ENCODE measurements around the gene PAN2. TPM values are rescaled to one million over a fixed set of nuclear protein-coding genes. Genes with fewer than 3 reads are reported as not detected.

The PAN2 gene
- total RNA-seq, 3 donors from 2014 or later, result 44.3 to 84.4 (median 54.1) TPM

DNA sequence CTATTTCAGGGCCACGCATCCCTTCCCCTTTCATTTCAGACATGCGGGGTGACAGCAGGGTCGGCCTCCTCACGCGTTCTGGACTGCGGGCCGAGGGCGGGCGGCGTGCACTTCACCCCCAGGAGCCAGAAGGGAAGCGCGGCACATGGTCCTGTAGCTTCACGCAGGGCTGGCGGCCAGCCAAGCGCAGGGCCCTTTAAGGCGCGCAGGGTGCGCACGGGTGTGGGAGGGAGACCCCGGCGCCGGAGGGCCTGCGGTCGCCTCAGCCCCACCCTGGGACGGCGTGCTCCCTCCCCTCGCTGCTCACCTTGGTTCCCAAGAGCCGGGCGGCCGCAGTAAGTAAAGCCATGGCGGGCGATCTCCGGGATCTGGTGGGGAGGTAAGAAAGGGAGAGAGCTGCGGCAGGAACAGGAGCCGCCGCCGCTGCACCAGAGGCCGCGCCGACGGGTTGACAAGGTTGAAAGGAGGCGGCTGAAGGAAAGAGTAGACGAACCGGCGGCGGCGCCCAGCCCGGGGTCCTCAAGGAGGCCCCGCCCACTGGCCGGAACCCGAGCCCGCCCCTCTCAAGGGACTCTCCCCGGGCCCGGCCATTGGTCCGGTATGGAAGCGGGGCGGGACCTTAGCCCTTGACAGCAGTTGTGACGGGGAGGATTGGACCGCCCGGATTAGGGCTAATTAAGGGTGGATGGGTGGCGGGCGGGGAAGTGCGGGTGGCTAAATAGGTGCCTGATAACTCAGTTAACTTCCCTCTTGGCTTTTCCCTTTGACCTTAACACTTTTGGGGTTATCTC is 33.8 kb downstream of the PAN2 start, which contains the start of gene CS:
Gene CS (minus strand): TSS at position 478 of the 791 bp plus-strand sequence. CDS start 129 bp downstream, at position 349.
- no peaks in the 10 kb centered on the region for H3K36me3 ChIP-seq
- no peaks in the 10 kb centered on the region for H3K27me3 ChIP-seq
- peak; percentile 99 for DNase-seq (ENCODE audit: low spot score in 2 of 2)
- peak within 1 kb of the TSS; percentile 96 to 98 for H3K27ac ChIP-seq
- H3K4me1 ChIP-seq, result peaks cover 0 to 7% of the 10 kb centered on the region in 2 donors
- no peaks in the 10 kb centered on the region for H3K9me3 ChIP-seq
- intact Hi-C loops (cut with DNase I; ENCODE audit: low total_unique reads), result loop anchor here (2.0 kb wide), 1 partner anchor 43 kb away; no protein-coding TSS in a partner anchor
- H3K4me3 ChIP-seq, result peak within 1 kb of the TSS; percentile 75 to 92 (median 87)
- TF ChIP-seq, protein P1, sequence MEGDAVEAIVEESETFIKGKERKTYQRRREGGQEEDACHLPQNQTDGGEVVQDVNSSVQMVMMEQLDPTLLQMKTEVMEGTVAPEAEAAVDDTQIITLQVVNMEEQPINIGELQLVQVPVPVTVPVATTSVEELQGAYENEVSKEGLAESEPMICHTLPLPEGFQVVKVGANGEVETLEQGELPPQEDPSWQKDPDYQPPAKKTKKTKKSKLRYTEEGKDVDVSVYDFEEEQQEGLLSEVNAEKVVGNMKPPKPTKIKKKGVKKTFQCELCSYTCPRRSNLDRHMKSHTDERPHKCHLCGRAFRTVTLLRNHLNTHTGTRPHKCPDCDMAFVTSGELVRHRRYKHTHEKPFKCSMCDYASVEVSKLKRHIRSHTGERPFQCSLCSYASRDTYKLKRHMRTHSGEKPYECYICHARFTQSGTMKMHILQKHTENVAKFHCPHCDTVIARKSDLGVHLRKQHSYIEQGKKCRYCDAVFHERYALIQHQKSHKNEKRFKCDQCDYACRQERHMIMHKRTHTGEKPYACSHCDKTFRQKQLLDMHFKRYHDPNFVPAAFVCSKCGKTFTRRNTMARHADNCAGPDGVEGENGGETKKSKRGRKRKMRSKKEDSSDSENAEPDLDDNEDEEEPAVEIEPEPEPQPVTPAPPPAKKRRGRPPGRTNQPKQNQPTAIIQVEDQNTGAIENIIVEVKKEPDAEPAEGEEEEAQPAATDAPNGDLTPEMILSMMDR (IDR thresholded peaks at IDR 0.05), result peak in 1 of 3 donors; percentile 14
- TF ChIP-seq POLR2AphosphoS5 (IDR thresholded peaks at IDR 0.05) (peak; percentile 16 to 71 (median 57)), POLR2A (IDR thresholded peaks at IDR 0.05) (peak; percentile 35)

- DNase-seq (ENCODE audit: low spot score in 2 of 2), result no peak
- TF ChIP-seq POLR2AphosphoS5 (IDR thresholded peaks at IDR 0.05), result no peak
- TF ChIP-seq POLR2A (IDR thresholded peaks at IDR 0.05), result no peak
- TF ChIP-seq, protein P1 (IDR thresholded peaks at IDR 0.05), result no peak
- Histone ChIP-seq H3K4me3 (peak overlapping the region; percentile 75 to 92 (median 87)), H3K27ac (peak overlapping the region; percentile 96 to 98), H3K36me3 (no peaks in the 10 kb centered on the region), H3K4me1 (peaks cover 0 to 7% of the 10 kb centered on the region in 2 donors), H3K27me3 (no peaks in the 10 kb centered on the region), H3K9me3 (no peaks in the 10 kb centered on the region)
- intact Hi-C loops (cut with DNase I; ENCODE audit: low total_unique reads), result loop anchor here (2.0 kb wide), 1 partner anchor 43 kb away; no protein-coding TSS in a partner anchor
Measured at GRCh38 chr12:56299308-56299852, 34.4 kb downstream of the PAN2 start.

- intact Hi-C loops (cut with DNase I; ENCODE audit: low total_unique reads), result loop anchor here (2.0 kb wide), 1 partner anchor 42 kb away; no protein-coding TSS in a partner anchor
- peak overlapping the region; percentile 75 to 92 (median 87) for H3K4me3 ChIP-seq
- H3K27me3 ChIP-seq, result no peaks in the 10 kb centered on the region
- no peak for TF ChIP-seq POLR2A (IDR thresholded peaks at IDR 0.05)
- TF ChIP-seq, protein P1 (IDR thresholded peaks at IDR 0.05), result no peak
- no peak for TF ChIP-seq POLR2AphosphoS5 (IDR thresholded peaks at IDR 0.05)
- H3K36me3 ChIP-seq, result no peaks in the 10 kb centered on the region
- H3K4me1 ChIP-seq, result peaks cover 0 to 7% of the 10 kb centered on the region in 2 donors
- no peak for DNase-seq (ENCODE audit: low spot score in 2 of 2)
- no peaks in the 10 kb centered on the region for H3K9me3 ChIP-seq
- H3K27ac ChIP-seq, result peak overlapping the region; percentile 96 to 98
Measured at GRCh38 chr12:56298828-56299227, 35.0 kb downstream of the PAN2 start.

GRCh38 chr12:56297400-56297799 is 36.4 kb downstream of the PAN2 start:
- TF ChIP-seq, protein P1 (IDR thresholded peaks at IDR 0.05), result no peak
- TF ChIP-seq POLR2AphosphoS5 (IDR thresholded peaks at IDR 0.05), result no peak
- DNase-seq (ENCODE audit: low spot score in 2 of 2), result no peak
- Histone ChIP-seq H3K36me3 (no peaks in the 10 kb centered on the region), H3K27ac (no peak overlapping the region), H3K4me3 (no peak overlapping the region), H3K4me1 (peaks cover 0 to 7% of the 10 kb centered on the region in 2 donors), H3K27me3 (no peaks in the 10 kb centered on the region), H3K9me3 (no peaks in the 10 kb centered on the region)
- intact Hi-C loops (cut with DNase I; ENCODE audit: low total_unique reads), result no loop called here

GRCh38 chr12:56296295-56296694 is 37.5 kb downstream of the PAN2 start:
- Histone ChIP-seq H3K9me3 (no peaks in the 10 kb centered on the region), H3K36me3 (no peaks in the 10 kb centered on the region), H3K4me3 (no peak overlapping the region), H3K27me3 (no peaks in the 10 kb centered on the region), H3K4me1 (peaks cover 0 to 7% of the 10 kb centered on the region in 2 donors), H3K27ac (no peak overlapping the region)
- DNase-seq (ENCODE audit: low spot score in 2 of 2), result no peak
- intact Hi-C loops (cut with DNase I; ENCODE audit: low total_unique reads), result no loop called here
- no peak for TF ChIP-seq POLR2A (IDR thresholded peaks at IDR 0.05)
- TF ChIP-seq, protein P1 (IDR thresholded peaks at IDR 0.05), result no peak
- TF ChIP-seq POLR2AphosphoS5 (IDR thresholded peaks at IDR 0.05), result no peak

Data from breast epithelium (tissue), 4 donors.